DOHH2 (cell line): ENCODE data around the gene PLPP7.

Experiments used
- H3F3A ChIP-seq: fragments of 200-600 bp; sonication (generic), shearing (Covaris generic); 2 replicates; pipeline ENCODE4 v1.6.0; 2016; ENCODE audit warnings: antibody characterized with exemption, mild to moderate bottlenecking; ENCODE audit not compliant: control insufficient read depth, insufficient read depth
- H3K27ac ChIP-seq: fragments of 200-600 bp; sonication (generic); 2 replicates; pipeline ENCODE4 v1.5.1; 2014; ENCODE audit warnings: low read depth, mild to moderate bottlenecking, low read length, moderate library complexity
- H3K27me3 ChIP-seq: fragments of 200-600 bp; sonication (generic); 2 replicates; pipeline ENCODE4 v1.6.1; 2014; ENCODE audit warnings: mild to moderate bottlenecking, low read length, mixed read lengths; ENCODE audit not compliant: control insufficient read depth
- H3K36me3 ChIP-seq: fragments of 200-600 bp; sonication (generic); 2 replicates; pipeline ENCODE4 v1.6.1; 2014; ENCODE audit warnings: mild to moderate bottlenecking, low read length, moderate library complexity, mixed read lengths; ENCODE audit not compliant: control insufficient read depth
- H3K4me1 ChIP-seq: fragments of 200-600 bp; sonication (generic); 2 replicates; pipeline ENCODE4 v1.6.1; 2014; ENCODE audit warnings: mild to moderate bottlenecking, low read length, mixed read lengths; ENCODE audit not compliant: control insufficient read depth
- H3K4me2 ChIP-seq: fragments of 200-600 bp; sonication (generic); 2 replicates; pipeline ENCODE4 v1.6.0; 2014; ENCODE audit warnings: mild to moderate bottlenecking, low read length, moderate library complexity
- H3K4me3 ChIP-seq: fragments of 200-600 bp; sonication (generic); 2 replicates; pipeline ENCODE4 v1.5.1; 2014; ENCODE audit warnings: mild to moderate bottlenecking, low read length, mixed read lengths
- H3K79me2 ChIP-seq: fragments of 200-600 bp; sonication (generic); 2 replicates; pipeline ENCODE4 v1.6.1; 2014; ENCODE audit warnings: mild to moderate bottlenecking, low read length, mixed read lengths; ENCODE audit not compliant: control insufficient read depth
- H3K9me2 ChIP-seq: fragments of 200-600 bp; sonication (generic); replicated peaks from 2 replicates; pipeline ENCODE4 v1.6.1; 2014; ENCODE audit warnings: mild to moderate bottlenecking, low read length, mixed read lengths; ENCODE audit not compliant: control insufficient read depth
- H3K9me3 ChIP-seq: fragments of 200-600 bp; sonication (generic); 2 replicates; pipeline ENCODE4 v1.6.1; 2014; ENCODE audit warnings: antibody characterized with exemption, low read length, mixed read lengths; ENCODE audit not compliant: control insufficient read depth, insufficient read depth
- H4K20me1 ChIP-seq: fragments of 200-600 bp; sonication (generic); 2 replicates; pipeline ENCODE4 v1.6.0; 2014; ENCODE audit warnings: low read depth, mild to moderate bottlenecking, antibody characterized with exemption, low read length, moderate library complexity; ENCODE audit not compliant: control insufficient read depth, insufficient read depth
- CTCF ChIP-seq: fragments of 200-600 bp; sonication (generic); IDR thresholded peaks from one replicate; pipeline ENCODE4 v1.5.1; 2014; ENCODE audit warnings: antibody characterized with exemption, mild to moderate bottlenecking, low read depth, low read length; ENCODE audit not compliant: poor library complexity, severe bottlenecking
- EZH2phosphoT487 ChIP-seq: fragments of 200-600 bp; sonication (generic); IDR thresholded peaks from 2 replicates; pipeline ENCODE4 v1.6.1; 2017; ENCODE audit warnings: borderline replicate concordance, mild to moderate bottlenecking, antibody characterized with exemption, low read length, moderate library complexity, mixed read lengths

Gene PLPP7

GRCh38 chr9:131333771-131334628 lies 44.5 kb downstream of the PLPP7 start:
- H3K9me2 ChIP-seq, result no peaks in the 10 kb centered on the region
- H3K79me2 ChIP-seq, result no peaks in the 10 kb centered on the region
- H3K4me3 ChIP-seq, result no peak overlapping the region
- no peaks in the 10 kb centered on the region for H3K36me3 ChIP-seq
- no peaks in the 10 kb centered on the region for H3K4me1 ChIP-seq
- TF ChIP-seq CTCF, result no peak
- no peak for TF ChIP-seq EZH2phosphoT487
- no peaks in the 10 kb centered on the region for H4K20me1 ChIP-seq
- no peaks in the 10 kb centered on the region; the same call in 1 of the 2 replicates for H3K27me3 ChIP-seq
- H3K4me2 ChIP-seq, result no peak overlapping the region
- no peaks in the 10 kb centered on the region for H3F3A ChIP-seq
- no peaks in the 10 kb centered on the region for H3K9me3 ChIP-seq
- no peak overlapping the region for H3K27ac ChIP-seq

- Histone ChIP-seq H3K27ac (no peak overlapping the region), H3K4me1 (no peaks in the 10 kb centered on the region), H3F3A (no peaks in the 10 kb centered on the region), H3K27me3 (no peaks in the 10 kb centered on the region; the same call in 1 of the 2 replicates), H3K9me3 (no peaks in the 10 kb centered on the region), H3K9me2 (no peaks in the 10 kb centered on the region), H3K36me3 (no peaks in the 10 kb centered on the region), H3K4me2 (no peak overlapping the region), H4K20me1 (no peaks in the 10 kb centered on the region), H3K79me2 (no peaks in the 10 kb centered on the region), H3K4me3 (no peak overlapping the region)
- TF ChIP-seq EZH2phosphoT487 (no peak), CTCF (no peak)
Observed at GRCh38 chr9:131334629-131335367, 45.3 kb downstream of the PLPP7 start.

GRCh38 chr9:131335368-131335755 lies 45.8 kb downstream of the PLPP7 start:
- H3K79me2 ChIP-seq, result no peaks in the 10 kb centered on the region
- no peaks in the 10 kb centered on the region for H3K27me3 ChIP-seq
- TF ChIP-seq EZH2phosphoT487 (no peak), CTCF (no peak)
- no peak overlapping the region for H3K4me3 ChIP-seq
- no peak overlapping the region for H3K27ac ChIP-seq
- H3K36me3 ChIP-seq, result no peaks in the 10 kb centered on the region
- H3K4me1 ChIP-seq, result no peaks in the 10 kb centered on the region
- H3K9me3 ChIP-seq, result no peaks in the 10 kb centered on the region
- H3F3A ChIP-seq, result no peaks in the 10 kb centered on the region
- H4K20me1 ChIP-seq, result no peaks in the 10 kb centered on the region
- no peak overlapping the region for H3K4me2 ChIP-seq
- no peaks in the 10 kb centered on the region for H3K9me2 ChIP-seq
